HG02623 (cell line): Measurements from ENCODE around the gene PLB1.

Experiments used
- ATAC-seq: cut with Tn5 transposase; IDR thresholded peaks from one replicate; pipeline ENCODE4 v1.9.1; 2021; ENCODE audit warnings: moderate library complexity; ENCODE audit not compliant: unreplicated experiment

Gene PLB1

GRCh38 chr2:28589746-28590463 lies 94.0 kb downstream of the PLB1 start:
- no peak for ATAC-seq

GRCh38 chr2:28590496-28591301 lies 94.8 kb downstream of the PLB1 start:
- no peak for ATAC-seq

GRCh38 chr2:28591711-28592335 lies 96.0 kb downstream of the PLB1 start:
- ATAC-seq = no peak

GRCh38 chr2:28592481-28592880 lies 96.6 kb downstream of the PLB1 start:
- ATAC-seq = no peak

- ATAC-seq = no peak
These were observed 97.4 kb downstream of the PLB1 start for GRCh38 chr2:28593160-28593755.

GRCh38 chr2:28594000-28594331 lies 98.1 kb downstream of the PLB1 start:
- no peak for ATAC-seq

- ATAC-seq = peak; percentile 61
These were observed 98.7 kb downstream of the PLB1 start for GRCh38 chr2:28594332-28595108.

GRCh38 chr2:28595323-28595722 lies 99.5 kb downstream of the PLB1 start:
- no peak for ATAC-seq

- no peak for ATAC-seq
These were observed 102.6 kb downstream of the PLB1 start for GRCh38 chr2:28598484-28598883.

GRCh38 chr2:28600181-28600580 lies 104.3 kb downstream of the PLB1 start:
- no peak for ATAC-seq

- no peak for ATAC-seq
These were observed 105.8 kb downstream of the PLB1 start for GRCh38 chr2:28601616-28602015.

GRCh38 chr2:28602136-28602660 lies 106.3 kb downstream of the PLB1 start:
- no peak for ATAC-seq

- ATAC-seq = no peak
These were observed 107.1 kb downstream of the PLB1 start for GRCh38 chr2:28602751-28603639.

- ATAC-seq = no peak
These were observed 108.0 kb downstream of the PLB1 start for GRCh38 chr2:28603821-28604220.

- no peak for ATAC-seq
These were observed 108.5 kb downstream of the PLB1 start for GRCh38 chr2:28604284-28604843.

GRCh38 chr2:28606986-28607441 lies 111.2 kb downstream of the PLB1 start:
- no peak for ATAC-seq

- no peak for ATAC-seq
These were observed 112.1 kb downstream of the PLB1 start for GRCh38 chr2:28607730-28608499.
